Activated naive CD4-positive, alpha-beta T cell treated with anti-CD3 and anti-CD28 coated beads for 36 hours (primary cell): ENCODE measurements around the gene RPL38. TPM values are rescaled to one million over a fixed set of nuclear protein-coding genes. Genes with fewer than 3 reads are reported as not detected.

Source experiments
- CTCF ChIA-PET: fragments of 350-600 bp; sonication (Branson Sonifier 250); formaldehyde crosslinking; loops from one replicate; lab custom pipeline; 2021; ENCODE audit warnings: antibody characterized with exemption; lab: Charles Lee
- DNase-seq: peaks from one replicate; pipeline ENCODE4 v3.0.0-alpha.2; 2020
- H3K27ac Mint-ChIP-seq: one replicate; pipeline ENCODE4 v1.8.0; 2021; ENCODE audit warnings: mild to moderate bottlenecking, mixed read lengths
- H3K27me3 Mint-ChIP-seq: one replicate; pipeline ENCODE4 v1.8.0; 2021; ENCODE audit warnings: low read depth, mixed read lengths
- H3K36me3 Mint-ChIP-seq: one replicate; pipeline ENCODE4 v1.8.0; 2021; ENCODE audit warnings: low read depth, mixed read lengths
- H3K4me1 Mint-ChIP-seq: one replicate; pipeline ENCODE4 v1.8.0; 2021; ENCODE audit warnings: low read depth, mixed read lengths
- H3K4me3 Mint-ChIP-seq: one replicate; pipeline ENCODE4 v1.8.0; 2021; ENCODE audit warnings: mild to moderate bottlenecking, moderate library complexity, mixed read lengths
- H3K9me3 Mint-ChIP-seq: one replicate; pipeline ENCODE4 v1.8.0; 2021; ENCODE audit warnings: mixed read lengths
- intact Hi-C: fragments of 100-400 bp; cut with micrococcal nuclease; formaldehyde crosslinking; loops from one replicate; pipeline ENCODE4 v1.15.1; 2023
- total RNA-seq, 2 experiments: library from RNA; stranded (reverse); gene quantifications; one replicate each; pipeline ENCODE4 v1.2.3, GENCODE V29; 2021

Gene RPL38
- total RNA-seq, 2 experiments from 2014 or later, result 1,784 to 1,916 TPM

GRCh38 chr17:74201250-74201649 lies 2.2 kb upstream of the RPL38 start:
- intact Hi-C loops, result no loop called here
- DNase-seq, result no peak
- CTCF ChIA-PET, result interaction anchor here (0.9 to 1.6 kb wide), 2 partner anchors 10 to 115 kb away, joined by 4 to 5 read pairs; no protein-coding TSS in a partner anchor
- Mint-ChIP-seq H3K27me3 (peaks cover 17% of the 10 kb centered on the region), H3K4me1 (peaks cover 24% of the 10 kb centered on the region), H3K27ac (no peak overlapping the region), H3K9me3 (no peaks in the 10 kb centered on the region), H3K4me3 (no peak overlapping the region), H3K36me3 (peaks cover 26% of the 10 kb centered on the region)

GRCh38 chr17:74201948-74202347 lies 1.5 kb upstream of the RPL38 start:
- no peak overlapping the region for H3K4me3 Mint-ChIP-seq
- H3K27ac Mint-ChIP-seq, result no peak overlapping the region
- peaks cover 16% of the 10 kb centered on the region for H3K27me3 Mint-ChIP-seq
- no peak for DNase-seq
- no peaks in the 10 kb centered on the region for H3K9me3 Mint-ChIP-seq
- peaks cover 29% of the 10 kb centered on the region for H3K36me3 Mint-ChIP-seq
- CTCF ChIA-PET, result interaction anchor here (1.5 to 2.0 kb wide), 3 partner anchors 11 to 310 kb away, joined by 3 to 5 read pairs (median 5); partner anchors contain the start of gene TTYH2
- intact Hi-C loops, result no loop called here
- peaks cover 27% of the 10 kb centered on the region for H3K4me1 Mint-ChIP-seq

DNA sequence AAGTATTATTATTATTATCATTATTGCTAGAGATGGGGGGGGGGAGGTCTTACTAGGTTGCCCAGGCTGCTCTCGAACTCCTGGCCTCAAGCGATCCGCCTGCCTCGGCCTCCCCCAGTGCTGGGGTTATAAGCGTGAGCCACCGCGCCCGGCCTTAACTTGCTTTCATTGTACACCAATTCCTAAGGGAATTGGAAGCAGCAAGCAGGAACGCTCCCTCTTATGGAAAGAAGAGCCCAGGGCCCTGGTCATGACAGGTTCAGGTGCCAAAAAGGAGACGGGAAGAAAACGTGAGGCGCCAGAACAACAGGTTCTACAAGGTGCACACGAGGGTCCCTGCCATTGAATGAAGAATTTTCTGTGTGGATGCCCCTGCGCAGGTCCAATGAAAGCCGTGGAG lies 540 bp upstream of the RPL38 start:
- CTCF ChIA-PET, result interaction anchor here (0.6 to 2.0 kb wide), 9 partner anchors 8 to 961 kb away, joined by 3 to 5 read pairs (median 3); partner anchors contain the start of gene TTYH2
- Mint-ChIP-seq H3K4me3 (peak overlapping the region; percentile 100), H3K27me3 (peaks cover 13% of the 10 kb centered on the region), H3K27ac (no peak overlapping the region), H3K36me3 (peaks cover 33% of the 10 kb centered on the region), H3K9me3 (no peaks in the 10 kb centered on the region), H3K4me1 (peaks cover 30% of the 10 kb centered on the region)
- DNase-seq, result no peak
- intact Hi-C loops, result loop anchor here (1.0 kb wide), 1 partner anchor 10 kb away; the partner anchor contains the start of gene TTYH2

- DNase-seq, result no peak
- H3K27me3 Mint-ChIP-seq, result peaks cover 13% of the 10 kb centered on the region
- H3K4me3 Mint-ChIP-seq, result peak overlapping the region; percentile 100
- peaks cover 47% of the 10 kb centered on the region for H3K36me3 Mint-ChIP-seq
- intact Hi-C loops, result no loop called here
- H3K27ac Mint-ChIP-seq, result peak overlapping the region; percentile 81
- CTCF ChIA-PET, result no interaction called here
- peaks cover 43% of the 10 kb centered on the region for H3K4me1 Mint-ChIP-seq
- H3K9me3 Mint-ChIP-seq, result no peaks in the 10 kb centered on the region
These were observed 996 bp downstream of the RPL38 start for GRCh38 chr17:74204474-74204873.

DNA sequence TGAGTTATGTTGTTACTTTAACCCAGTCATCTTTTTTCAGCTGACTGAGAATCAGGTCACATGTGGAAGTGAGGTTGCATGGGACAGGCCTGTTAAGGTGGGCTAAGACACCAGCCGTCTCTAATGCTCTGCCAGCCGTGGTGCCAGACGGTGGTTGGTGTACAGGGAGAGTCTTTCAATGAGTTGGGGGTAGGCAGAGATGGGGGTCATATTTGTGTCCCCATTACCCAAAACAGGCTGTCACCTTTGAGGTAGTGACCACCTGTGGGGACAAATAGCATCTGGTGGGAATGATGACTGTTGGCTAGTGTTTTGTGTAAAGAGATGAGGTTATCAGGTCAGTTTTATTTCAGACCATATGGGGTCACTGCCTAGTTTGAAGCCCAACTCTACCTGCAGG lies 1.8 kb downstream of the RPL38 start:
- Mint-ChIP-seq H3K4me1 (peaks cover 46% of the 10 kb centered on the region), H3K9me3 (no peaks in the 10 kb centered on the region), H3K27ac (peak overlapping the region; percentile 64), H3K36me3 (peaks cover 52% of the 10 kb centered on the region), H3K27me3 (peaks cover 12% of the 10 kb centered on the region), H3K4me3 (peak overlapping the region; percentile 100)
- CTCF ChIA-PET, result interaction anchor here (0.6 kb wide), 1 partner anchor 1065 kb away, joined by 3 read pairs; no protein-coding TSS in a partner anchor
- intact Hi-C loops, result no loop called here
- DNase-seq, result no peak

DNA sequence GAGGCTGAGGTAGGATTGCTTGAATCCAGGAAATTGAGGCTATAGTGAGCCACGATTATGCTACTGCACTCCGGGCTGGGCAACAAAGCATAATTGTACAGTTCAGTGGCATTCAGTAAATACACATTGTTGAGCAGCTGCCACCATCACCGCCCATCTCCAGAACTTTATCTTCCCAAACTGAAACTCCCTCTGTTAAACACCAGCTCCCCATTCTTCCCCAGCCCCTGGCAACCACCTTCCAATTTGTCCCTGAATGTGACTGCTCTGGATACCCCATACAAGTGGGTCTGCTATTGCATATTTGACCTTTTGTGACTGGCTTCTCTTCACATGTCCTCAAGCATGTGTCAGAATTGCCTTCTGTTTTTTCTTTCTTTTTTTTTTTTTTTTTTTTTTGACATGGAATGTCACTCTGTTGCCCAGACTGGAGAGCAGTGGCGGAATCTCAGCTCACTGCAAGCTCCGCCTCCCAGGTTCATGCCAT lies 2.9 kb downstream of the RPL38 start:
- intact Hi-C loops, result no loop called here
- CTCF ChIA-PET, result interaction anchor here (0.7 kb wide), 1 partner anchor 260 kb away, joined by 3 read pairs; no protein-coding TSS in a partner anchor
- Mint-ChIP-seq H3K27ac (peak overlapping the region; percentile 71), H3K4me1 (peaks cover 55% of the 10 kb centered on the region), H3K36me3 (peaks cover 56% of the 10 kb centered on the region), H3K9me3 (no peaks in the 10 kb centered on the region), H3K27me3 (peaks cover 5% of the 10 kb centered on the region), H3K4me3 (peak overlapping the region; percentile 100)
- DNase-seq, result no peak

DNA sequence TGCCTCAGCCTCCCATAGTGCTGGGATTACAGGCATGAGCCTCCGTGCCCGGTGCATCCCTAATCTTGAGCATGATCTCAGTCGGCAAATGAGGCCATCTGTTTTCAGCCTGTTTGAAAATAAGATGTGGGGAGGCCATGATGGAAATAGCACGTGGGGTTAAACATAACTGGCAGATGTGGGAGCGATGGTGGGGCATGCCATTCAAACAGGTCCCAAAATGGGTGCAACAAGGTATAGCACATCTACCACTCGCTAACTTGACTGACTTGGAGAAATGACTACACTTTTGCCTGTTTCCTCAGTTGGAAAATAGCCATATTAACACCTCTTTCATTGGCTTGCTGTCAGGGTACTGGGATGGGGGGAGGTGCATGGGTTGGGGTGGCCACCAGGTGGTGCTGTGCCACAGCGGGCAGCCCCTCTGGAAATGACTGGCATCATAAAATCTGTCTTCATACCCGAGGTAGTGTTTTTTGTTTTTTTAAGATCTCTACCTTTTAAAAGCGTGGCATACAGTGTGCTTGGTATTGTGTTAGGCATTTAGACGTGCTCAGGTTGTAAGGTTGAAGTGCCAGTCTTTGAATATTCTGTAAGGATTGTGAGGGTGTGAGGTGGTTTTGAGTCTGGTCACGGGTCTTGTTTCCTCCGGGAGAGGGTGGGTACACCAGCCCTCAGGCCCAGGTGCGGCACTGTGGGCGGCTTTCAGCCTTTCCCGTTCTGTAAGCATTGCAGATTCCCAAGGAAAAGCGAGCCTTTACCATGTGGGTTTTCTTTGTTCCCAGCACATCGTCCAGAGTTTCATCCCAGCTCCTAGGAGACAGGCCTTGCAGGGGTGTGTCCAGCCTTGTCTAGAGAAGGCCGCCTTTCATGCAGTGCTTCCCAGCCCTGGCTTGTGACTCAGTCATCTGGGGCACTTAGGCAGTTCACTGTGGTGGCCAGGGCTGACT lies 7.0 kb downstream of the RPL38 start:
- no peaks in the 10 kb centered on the region for H3K9me3 Mint-ChIP-seq
- peak overlapping the region; percentile 12 for H3K4me3 Mint-ChIP-seq
- H3K27ac Mint-ChIP-seq, result peak overlapping the region; percentile 83
- CTCF ChIA-PET, result interaction anchor here (0.6 to 1.5 kb wide), 3 partner anchors 58 to 90 kb away, joined by 3 to 4 read pairs (median 3); no protein-coding TSS in a partner anchor
- no peaks in the 10 kb centered on the region for H3K27me3 Mint-ChIP-seq
- peak; percentile 89 for DNase-seq
- intact Hi-C loops, result loop anchor here (1.0 to 5.0 kb wide), 4 partner anchors 86 to 247 kb away; no protein-coding TSS in a partner anchor
- peaks cover 75% of the 10 kb centered on the region for H3K4me1 Mint-ChIP-seq
- H3K36me3 Mint-ChIP-seq, result peaks cover 37% of the 10 kb centered on the region

GRCh38 chr17:74211141-74211911 lies 7.8 kb downstream of the RPL38 start:
- Mint-ChIP-seq H3K36me3 (peaks cover 28% of the 10 kb centered on the region), H3K27ac (peak overlapping the region; percentile 39), H3K4me3 (no peak overlapping the region), H3K27me3 (no peaks in the 10 kb centered on the region), H3K9me3 (no peaks in the 10 kb centered on the region), H3K4me1 (peaks cover 69% of the 10 kb centered on the region)
- CTCF ChIA-PET, result interaction anchor here (0.6 to 1.5 kb wide), 3 partner anchors 57 to 89 kb away, joined by 3 to 4 read pairs (median 3); no protein-coding TSS in a partner anchor
- DNase-seq, result no peak
- intact Hi-C loops, result loop anchor here (5.0 kb wide), 1 partner anchor 246 kb away; no protein-coding TSS in a partner anchor

DNA sequence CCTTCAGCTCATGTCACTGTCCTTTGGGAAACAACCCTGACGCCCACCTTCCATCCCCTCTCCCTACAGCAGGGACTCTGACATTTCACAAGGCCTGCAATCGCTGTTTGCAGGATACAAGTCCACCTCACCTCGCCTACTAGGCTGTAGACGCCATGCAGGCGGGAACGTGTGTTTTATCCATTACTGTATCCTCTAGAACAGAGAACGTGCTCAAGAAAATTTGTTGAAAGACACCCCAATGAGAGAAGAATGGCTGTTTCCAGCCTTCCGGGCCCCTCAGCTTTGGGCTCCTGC lies 8.4 kb downstream of the RPL38 start:
- CTCF ChIA-PET, result interaction anchor here (1.5 kb wide), 1 partner anchor 64 kb away, joined by 3 read pairs; no protein-coding TSS in a partner anchor
- H3K4me1 Mint-ChIP-seq, result peaks cover 67% of the 10 kb centered on the region
- no peaks in the 10 kb centered on the region for H3K27me3 Mint-ChIP-seq
- H3K36me3 Mint-ChIP-seq, result peaks cover 26% of the 10 kb centered on the region
- no peak overlapping the region for H3K27ac Mint-ChIP-seq
- intact Hi-C loops, result loop anchor here (2.0 to 5.0 kb wide), 2 partner anchors 71 to 245 kb away; no protein-coding TSS in a partner anchor
- peak overlapping the region; percentile 16 for H3K4me3 Mint-ChIP-seq
- H3K9me3 Mint-ChIP-seq, result no peaks in the 10 kb centered on the region
- no peak for DNase-seq

DNA sequence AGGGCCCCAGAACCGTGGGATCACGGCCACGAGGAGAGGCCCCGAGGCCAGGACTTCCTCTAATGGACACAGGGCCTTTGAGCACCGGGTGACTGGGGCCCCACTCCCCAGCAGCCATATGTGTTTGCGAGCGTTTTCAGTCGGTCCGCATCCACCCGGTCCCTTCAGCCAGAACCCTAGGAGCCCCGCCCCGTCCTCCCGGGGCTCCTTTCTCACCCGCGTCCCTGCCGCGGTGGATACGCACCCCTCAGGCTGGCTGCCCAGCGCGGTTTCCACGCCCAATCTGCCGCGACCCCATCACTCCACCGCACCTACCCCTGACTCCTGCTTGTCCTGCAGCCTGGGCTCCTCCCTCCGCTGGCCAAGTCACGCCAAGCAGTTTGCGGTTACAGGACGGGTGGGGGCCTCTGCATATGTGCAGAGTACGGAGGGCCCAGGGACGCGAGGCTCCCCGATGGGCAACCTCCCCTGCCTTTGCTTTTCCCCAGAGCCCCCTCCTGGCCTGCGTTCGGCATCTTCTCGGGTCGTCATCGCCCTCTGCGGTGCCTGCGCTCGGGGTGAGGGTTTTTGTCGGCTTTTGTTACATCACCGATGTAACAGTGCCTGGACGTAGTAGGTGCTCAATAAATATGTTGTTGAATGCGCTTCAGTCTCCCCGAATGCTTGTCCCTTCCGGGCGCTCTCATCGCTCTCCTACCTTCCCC lies 8.9 kb downstream of the RPL38 start:
- Mint-ChIP-seq H3K4me3 (peak overlapping the region; percentile 74), H3K27me3 (no peaks in the 10 kb centered on the region), H3K9me3 (no peaks in the 10 kb centered on the region), H3K27ac (peak overlapping the region; percentile 24), H3K36me3 (peaks cover 26% of the 10 kb centered on the region), H3K4me1 (peaks cover 67% of the 10 kb centered on the region)
- intact Hi-C loops, result loop anchor here (2.0 to 5.0 kb wide), 2 partner anchors 70 to 245 kb away; no protein-coding TSS in a partner anchor
- no peak for DNase-seq
- CTCF ChIA-PET, result interaction anchor here (1.0 to 1.4 kb wide), 5 partner anchors 10 to 86 kb away, joined by 3 to 12 read pairs (median 3); partner anchors contain the start of gene RPL38
